Measurements from ENCODE around the gene RAB3D.
"Not testable (repeated sequence)": the region's sequence is repeated elsewhere in the genome, so short reads cannot be mapped to it uniquely, and the experiment has no call there.

RAB3D gene

DNA sequence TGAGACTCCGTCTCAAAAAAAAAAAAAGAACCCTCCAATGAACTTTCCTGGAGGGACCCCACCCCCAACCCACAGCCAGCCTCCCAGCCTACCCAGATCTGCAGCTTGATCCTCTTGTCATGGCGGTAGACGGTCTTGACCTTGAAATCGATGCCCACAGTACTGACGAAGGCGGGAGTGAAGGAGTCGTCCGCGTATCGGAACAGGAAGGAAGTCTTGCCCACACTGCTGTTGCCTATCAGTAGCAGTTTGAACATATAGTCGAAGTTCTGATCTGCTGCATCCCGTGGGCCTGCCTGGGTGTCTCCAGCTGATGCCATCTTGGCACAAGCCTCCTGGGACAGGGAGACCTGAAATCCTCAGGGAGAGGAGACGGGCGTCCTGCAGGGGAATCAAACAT lies 2.4 kb downstream of the RAB3D start:
- no peak overlapping the region for H4K91ac ChIP-seq (ENCODE audit: low read depth, low read length)
- no peak overlapping the region for H2BK12ac ChIP-seq (ENCODE audit: low read length)
- H3K9ac ChIP-seq (ENCODE audit: low read length): no peak overlapping the region
- no peak overlapping the region for H2AK5ac ChIP-seq (ENCODE audit: low read length)
- H3K4me2 ChIP-seq (ENCODE audit: low read length): no peak overlapping the region
- no peak overlapping the region for H3K18ac ChIP-seq (ENCODE audit: low read length)
- H2AFZ ChIP-seq (ENCODE audit: insufficient read depth, low read length, poor library complexity): no peak overlapping the region
- no peaks in the 10 kb centered on the region for H3K27me3 ChIP-seq (ENCODE audit: insufficient read depth, low read length)
- peaks cover 5% of the 10 kb centered on the region for H3K79me1 ChIP-seq (ENCODE audit: low read length)
- H3K4me3 ChIP-seq (ENCODE audit: low read depth, low read length): no peak overlapping the region
- no peak overlapping the region for H3K23ac ChIP-seq (ENCODE audit: low read length)
- H3K79me2 ChIP-seq (ENCODE audit: control insufficient read depth, insufficient read depth, low read length, poor library complexity): peaks cover 4% of the 10 kb centered on the region
- H3K9me3 ChIP-seq (ENCODE audit: insufficient read depth, low read depth, low read length): peaks cover 2% of the 10 kb centered on the region
- no peak overlapping the region for H3K27ac ChIP-seq (ENCODE audit: low read depth, low read length)
- peaks cover 6 to 11% of the 10 kb centered on the region in 2 experiments for H3K4me1 ChIP-seq (ENCODE audit: control insufficient read depth in 1 of 2, insufficient read depth in 2 of 2, low read length in 2 of 2)
- H3K4ac ChIP-seq (ENCODE audit: low read depth, low read length): no peak overlapping the region
- no peak for DNase-seq
- H3K14ac ChIP-seq (ENCODE audit: low read length): no peak overlapping the region
- H4K12ac ChIP-seq (ENCODE audit: low read depth, low read length): no peak overlapping the region
- H2BK5ac ChIP-seq (ENCODE audit: low read depth, low read length, poor library complexity): no peak overlapping the region
- H3K36me3 ChIP-seq (ENCODE audit: control insufficient read depth in 1 of 2, insufficient read depth in 2 of 2, low read length in 2 of 2): peaks cover 9% of the 10 kb centered on the region in 2 experiments
- no peak overlapping the region for H4K8ac ChIP-seq (ENCODE audit: low read depth, low read length)
- no peak overlapping the region for H2BK120ac ChIP-seq (ENCODE audit: insufficient read depth, low read length, poor library complexity)
- no CpG with 5 or more reads among the region's 14 CpGs for WGBS (ENCODE audit: extremely low coverage, insufficient coverage, insufficient read length)

DNA sequence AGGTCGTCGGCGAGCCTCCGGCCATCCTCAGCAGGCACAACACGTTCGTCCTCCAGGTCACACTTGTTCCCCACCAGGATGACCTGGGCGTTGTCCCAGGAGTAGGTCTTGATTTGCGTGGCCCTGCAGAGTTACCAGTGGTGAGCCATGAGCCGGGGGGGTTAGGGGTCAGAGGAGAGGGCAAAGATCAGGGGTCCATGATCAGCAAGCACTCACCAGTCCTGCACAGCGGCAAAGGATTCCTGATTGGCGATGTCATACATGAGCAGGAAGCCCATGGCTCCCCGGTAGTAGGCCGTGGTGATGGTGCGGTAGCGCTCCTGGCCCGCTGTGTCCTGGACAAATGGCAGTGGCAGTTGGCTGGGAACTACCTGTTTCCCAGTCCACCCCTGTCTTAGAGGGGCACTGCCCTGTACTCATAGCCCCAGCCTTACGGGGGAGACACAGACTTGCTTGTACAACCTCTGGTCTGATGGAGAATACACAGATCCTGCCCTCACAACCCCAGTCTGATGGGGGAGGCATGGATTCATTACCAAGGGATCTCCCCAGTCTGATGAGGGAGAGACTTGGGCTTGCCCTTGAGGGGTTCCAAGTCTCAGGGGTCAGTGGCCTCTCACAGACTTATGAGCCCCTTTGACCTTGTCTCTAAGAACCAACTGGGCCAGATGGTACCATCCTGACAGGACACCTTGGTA lies 3.9 kb downstream of the RAB3D start:
- Histone ChIP-seq H3K23ac (ENCODE audit: low read length) (no peak overlapping the region), H4K91ac (ENCODE audit: low read depth, low read length) (no peak overlapping the region), H4K8ac (ENCODE audit: low read depth, low read length) (no peak overlapping the region), H2AFZ (ENCODE audit: insufficient read depth, low read length, poor library complexity) (no peak overlapping the region), H3K27ac (ENCODE audit: low read depth, low read length) (no peak overlapping the region), H2BK120ac (ENCODE audit: insufficient read depth, low read length, poor library complexity) (no peak overlapping the region), H3K18ac (ENCODE audit: low read length) (no peak overlapping the region), H3K27me3 (ENCODE audit: insufficient read depth, low read length) (no peaks in the 10 kb centered on the region), H2AK5ac (ENCODE audit: low read length) (no peak overlapping the region), H4K12ac (ENCODE audit: low read depth, low read length) (no peak overlapping the region), H2BK5ac (ENCODE audit: low read depth, low read length, poor library complexity) (no peak overlapping the region), H3K4me2 (ENCODE audit: low read length) (no peak overlapping the region), H3K9ac (ENCODE audit: low read length) (no peak overlapping the region), H3K14ac (ENCODE audit: low read length) (no peak overlapping the region), H3K79me1 (ENCODE audit: low read length) (peaks cover 5% of the 10 kb centered on the region), H3K4ac (ENCODE audit: low read depth, low read length) (no peak overlapping the region), H3K79me2 (ENCODE audit: control insufficient read depth, insufficient read depth, low read length, poor library complexity) (peaks cover 4% of the 10 kb centered on the region), H3K9me3 (ENCODE audit: insufficient read depth, low read depth, low read length) (peaks cover 2% of the 10 kb centered on the region), H3K4me1 (ENCODE audit: control insufficient read depth in 1 of 2, insufficient read depth in 2 of 2, low read length in 2 of 2) (peaks cover 6 to 11% of the 10 kb centered on the region in 2 experiments), H3K4me3 (ENCODE audit: low read depth, low read length) (no peak overlapping the region), H2BK12ac (ENCODE audit: low read length) (no peak overlapping the region), H3K36me3 (ENCODE audit: control insufficient read depth in 1 of 2, insufficient read depth in 2 of 2, low read length in 2 of 2) (peaks cover 9% of the 10 kb centered on the region in 2 experiments)
- no peak for DNase-seq
- no CpG with 5 or more reads among the region's 17 CpGs for WGBS (ENCODE audit: extremely low coverage, insufficient coverage, insufficient read length)

DNA sequence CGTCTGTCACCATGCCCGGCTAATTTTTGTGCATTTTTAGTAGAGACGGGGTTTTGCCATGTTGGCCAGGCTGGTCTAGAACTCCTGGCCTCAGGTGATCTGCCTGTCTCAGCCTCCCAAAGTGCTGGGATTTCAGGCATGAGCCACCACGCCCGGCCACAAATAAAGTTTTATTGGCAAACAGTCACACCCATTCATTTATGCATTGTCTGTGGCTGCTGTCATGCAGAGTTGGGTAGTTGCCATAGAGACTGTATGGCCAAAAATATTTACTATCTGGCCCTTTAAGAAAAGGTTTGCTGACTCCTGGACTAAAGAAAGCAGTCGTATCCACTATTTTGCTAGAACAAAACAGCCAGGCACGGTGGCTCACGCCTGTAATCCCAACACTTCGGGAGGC lies 5.6 kb downstream of the RAB3D start:
- not testable (repeated sequence) for H3K18ac ChIP-seq (ENCODE audit: low read length); H3K9ac ChIP-seq (ENCODE audit: low read length); H3K79me1 ChIP-seq (ENCODE audit: low read length); H2BK120ac ChIP-seq (ENCODE audit: insufficient read depth, low read length, poor library complexity); H2AK5ac ChIP-seq (ENCODE audit: low read length); H2BK12ac ChIP-seq (ENCODE audit: low read length); H3K4me2 ChIP-seq (ENCODE audit: low read length); H2AFZ ChIP-seq (ENCODE audit: insufficient read depth, low read length, poor library complexity); H3K4me1 ChIP-seq (ENCODE audit: control insufficient read depth in 1 of 2, insufficient read depth in 2 of 2, low read length in 2 of 2); H4K91ac ChIP-seq (ENCODE audit: low read depth, low read length); H4K12ac ChIP-seq (ENCODE audit: low read depth, low read length); H3K4me3 ChIP-seq (ENCODE audit: low read depth, low read length); H3K4ac ChIP-seq (ENCODE audit: low read depth, low read length); H3K27me3 ChIP-seq (ENCODE audit: insufficient read depth, low read length); H3K9me3 ChIP-seq (ENCODE audit: insufficient read depth, low read depth, low read length); H4K8ac ChIP-seq (ENCODE audit: low read depth, low read length); H3K23ac ChIP-seq (ENCODE audit: low read length); H2BK5ac ChIP-seq (ENCODE audit: low read depth, low read length, poor library complexity); H3K79me2 ChIP-seq (ENCODE audit: control insufficient read depth, insufficient read depth, low read length, poor library complexity); H3K14ac ChIP-seq (ENCODE audit: low read length); H3K36me3 ChIP-seq (ENCODE audit: control insufficient read depth in 1 of 2, insufficient read depth in 2 of 2, low read length in 2 of 2); H3K27ac ChIP-seq (ENCODE audit: low read depth, low read length); DNase-seq
- WGBS (ENCODE audit: extremely low coverage, insufficient coverage, insufficient read length): no CpG with 5 or more reads among the region's 9 CpGs

DNA sequence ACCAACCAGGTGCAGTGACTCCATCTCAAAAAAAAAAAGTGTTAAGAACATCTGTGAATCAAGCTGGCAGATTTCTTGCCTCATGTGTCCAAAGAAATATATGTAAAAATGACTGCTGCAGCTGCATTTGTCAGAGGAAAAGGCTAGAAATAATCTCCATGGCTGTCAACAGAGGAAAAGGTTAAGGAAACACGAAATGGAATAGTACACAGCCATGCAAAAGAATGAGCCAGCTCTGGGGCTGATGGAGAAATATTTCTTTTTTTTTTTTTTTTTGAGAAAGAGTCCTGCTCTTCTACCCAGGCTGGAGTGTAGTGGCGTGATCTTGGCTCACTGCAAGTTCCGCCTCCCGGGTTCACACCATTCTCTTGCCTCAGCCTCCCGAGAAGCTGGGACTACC lies 6.6 kb downstream of the RAB3D start:
- Histone ChIP-seq H3K4me3 (ENCODE audit: low read depth, low read length) (no peak overlapping the region), H3K18ac (ENCODE audit: low read length) (no peak overlapping the region), H3K9me3 (ENCODE audit: insufficient read depth, low read depth, low read length) (peaks cover 2% of the 10 kb centered on the region), H3K14ac (ENCODE audit: low read length) (no peak overlapping the region), H3K4me1 (ENCODE audit: control insufficient read depth in 1 of 2, insufficient read depth in 2 of 2, low read length in 2 of 2) (no peaks in the 10 kb centered on the region), H3K27me3 (ENCODE audit: insufficient read depth, low read length) (no peaks in the 10 kb centered on the region), H2BK12ac (ENCODE audit: low read length) (no peak overlapping the region), H3K79me2 (ENCODE audit: control insufficient read depth, insufficient read depth, low read length, poor library complexity) (no peaks in the 10 kb centered on the region), H3K23ac (ENCODE audit: low read length) (no peak overlapping the region), H2BK120ac (ENCODE audit: insufficient read depth, low read length, poor library complexity) (no peak overlapping the region), H3K4me2 (ENCODE audit: low read length) (no peak overlapping the region), H3K4ac (ENCODE audit: low read depth, low read length) (no peak overlapping the region), H2AFZ (ENCODE audit: insufficient read depth, low read length, poor library complexity) (no peak overlapping the region), H3K36me3 (ENCODE audit: control insufficient read depth in 1 of 2, insufficient read depth in 2 of 2, low read length in 2 of 2) (peaks cover 9% of the 10 kb centered on the region in 2 experiments), H3K27ac (ENCODE audit: low read depth, low read length) (no peak overlapping the region), H2AK5ac (ENCODE audit: low read length) (no peak overlapping the region), H4K91ac (ENCODE audit: low read depth, low read length) (no peak overlapping the region), H4K12ac (ENCODE audit: low read depth, low read length) (no peak overlapping the region), H3K79me1 (ENCODE audit: low read length) (no peaks in the 10 kb centered on the region), H3K9ac (ENCODE audit: low read length) (no peak overlapping the region), H4K8ac (ENCODE audit: low read depth, low read length) (no peak overlapping the region), H2BK5ac (ENCODE audit: low read depth, low read length, poor library complexity) (no peak overlapping the region)
- no CpG with 5 or more reads among the region's 5 CpGs for WGBS (ENCODE audit: extremely low coverage, insufficient coverage, insufficient read length)
- DNase-seq: no peak

All from trophoblast cell (in vitro differentiated cells and primary cell).